Parathyroid adenoma (tissue), 2 donors: ENCODE measurements around the gene BSPRY.

ENCODE experiments used
- H2AFZ ChIP-seq: fragments of 300-600 bp; sonication (generic); one replicate; pipeline ENCODE4 v1.7.0; 2017; ENCODE audit warnings: antibody characterized with exemption, mild to moderate bottlenecking
- H3K27ac ChIP-seq: fragments of 300-600 bp; sonication (generic); one replicate; pipeline ENCODE4 v1.7.0; 2017
- H3K27me3 ChIP-seq: fragments of 300-600 bp; sonication (generic); one replicate; pipeline ENCODE4 v1.7.0; 2017; ENCODE audit warnings: low read length; ENCODE audit not compliant: control insufficient read depth, insufficient read depth
- H3K36me3 ChIP-seq: fragments of 300-600 bp; sonication (generic); one replicate; pipeline ENCODE4 v1.7.0; 2017; ENCODE audit warnings: low read length; ENCODE audit not compliant: control insufficient read depth, insufficient read depth
- H3K4me1 ChIP-seq: fragments of 300-600 bp; sonication (generic); one replicate; pipeline ENCODE4 v1.7.0; 2017; ENCODE audit warnings: control low read depth
- H3K4me2 ChIP-seq: fragments of 300-600 bp; sonication (generic); one replicate; pipeline ENCODE4 v1.7.0; 2017; ENCODE audit warnings: low read length
- H3K4me3 ChIP-seq: fragments of 300-600 bp; sonication (generic); one replicate; pipeline ENCODE4 v1.7.0; 2017; ENCODE audit warnings: low read depth, low read length
- H3K79me2 ChIP-seq: fragments of 300-600 bp; sonication (generic); one replicate; pipeline ENCODE4 v1.7.0; 2017; ENCODE audit warnings: control low read depth
- H3K9ac ChIP-seq: fragments of 300-600 bp; sonication (generic); one replicate; pipeline ENCODE4 v1.7.0; 2017; ENCODE audit warnings: mild to moderate bottlenecking
- H3K9me3 ChIP-seq: fragments of 300-600 bp; sonication (generic); one replicate; pipeline ENCODE4 v1.7.0; 2017; ENCODE audit warnings: low read length; ENCODE audit not compliant: control insufficient read depth
- CTCF ChIP-seq: fragments of 300-600 bp; sonication (generic); IDR thresholded peaks from one replicate; pipeline ENCODE4 v1.7.0; 2017; ENCODE audit warnings: antibody characterized with exemption, mild to moderate bottlenecking
- donor health status: primary hyperparathyroidism.

BSPRY gene

GRCh38 chr9:113313261-113313660 lies 36.1 kb upstream of the BSPRY start:
- Histone ChIP-seq H3K79me2 (no peaks in the 10 kb centered on the region), H3K9ac (no peak overlapping the region), H3K36me3 (no peaks in the 10 kb centered on the region), H3K4me3 (no peak overlapping the region), H3K4me1 (peaks cover 15% of the 10 kb centered on the region), H3K27me3 (no peaks in the 10 kb centered on the region), H3K4me2 (no peak overlapping the region), H2AFZ (no peak overlapping the region), H3K27ac (peak overlapping the region; percentile 36), H3K9me3 (no peaks in the 10 kb centered on the region)
- TF ChIP-seq CTCF = no peak

GRCh38 chr9:113315231-113315630 lies 34.1 kb upstream of the BSPRY start:
- no peak for TF ChIP-seq CTCF
- H3K27me3 ChIP-seq = no peaks in the 10 kb centered on the region
- H3K9me3 ChIP-seq = no peaks in the 10 kb centered on the region
- H3K4me2 ChIP-seq = no peak overlapping the region
- H2AFZ ChIP-seq = no peak overlapping the region
- no peak overlapping the region for H3K9ac ChIP-seq
- H3K27ac ChIP-seq = no peak overlapping the region
- H3K36me3 ChIP-seq = no peaks in the 10 kb centered on the region
- H3K4me1 ChIP-seq = peaks cover 27% of the 10 kb centered on the region
- no peaks in the 10 kb centered on the region for H3K79me2 ChIP-seq
- no peak overlapping the region for H3K4me3 ChIP-seq

GRCh38 chr9:113316030-113316429 lies 33.3 kb upstream of the BSPRY start:
- Histone ChIP-seq H3K79me2 (no peaks in the 10 kb centered on the region), H3K27ac (no peak overlapping the region), H2AFZ (no peak overlapping the region), H3K4me3 (no peak overlapping the region), H3K27me3 (no peaks in the 10 kb centered on the region), H3K4me1 (peaks cover 29% of the 10 kb centered on the region), H3K36me3 (no peaks in the 10 kb centered on the region), H3K9me3 (no peaks in the 10 kb centered on the region), H3K4me2 (no peak overlapping the region), H3K9ac (no peak overlapping the region)
- no peak for TF ChIP-seq CTCF

GRCh38 chr9:113317777-113318176 lies 31.6 kb upstream of the BSPRY start:
- Histone ChIP-seq H3K9ac (no peak overlapping the region), H2AFZ (no peak overlapping the region), H3K4me2 (no peak overlapping the region), H3K9me3 (no peaks in the 10 kb centered on the region), H3K27ac (no peak overlapping the region), H3K27me3 (no peaks in the 10 kb centered on the region), H3K36me3 (no peaks in the 10 kb centered on the region), H3K4me3 (no peak overlapping the region), H3K79me2 (no peaks in the 10 kb centered on the region), H3K4me1 (peaks cover 40% of the 10 kb centered on the region)
- peak; percentile 23 for TF ChIP-seq CTCF

- Histone ChIP-seq H3K9ac (no peak overlapping the region), H3K79me2 (no peaks in the 10 kb centered on the region), H3K4me1 (peaks cover 40% of the 10 kb centered on the region), H3K27me3 (no peaks in the 10 kb centered on the region), H3K9me3 (no peaks in the 10 kb centered on the region), H3K4me3 (no peak overlapping the region), H3K36me3 (no peaks in the 10 kb centered on the region), H3K27ac (peak overlapping the region; percentile 25), H2AFZ (no peak overlapping the region), H3K4me2 (no peak overlapping the region)
- no peak for TF ChIP-seq CTCF
Observed at GRCh38 chr9:113319054-113319453, 30.3 kb upstream of the BSPRY start.
